Measurements from ENCODE around the gene EFCAB10.

Gene EFCAB10

GRCh38 chr7:105590793-105591192 lies 9.5 kb upstream of the EFCAB10 start:
- no peak for DNase-seq
- TF ChIP-seq, protein P1, sequence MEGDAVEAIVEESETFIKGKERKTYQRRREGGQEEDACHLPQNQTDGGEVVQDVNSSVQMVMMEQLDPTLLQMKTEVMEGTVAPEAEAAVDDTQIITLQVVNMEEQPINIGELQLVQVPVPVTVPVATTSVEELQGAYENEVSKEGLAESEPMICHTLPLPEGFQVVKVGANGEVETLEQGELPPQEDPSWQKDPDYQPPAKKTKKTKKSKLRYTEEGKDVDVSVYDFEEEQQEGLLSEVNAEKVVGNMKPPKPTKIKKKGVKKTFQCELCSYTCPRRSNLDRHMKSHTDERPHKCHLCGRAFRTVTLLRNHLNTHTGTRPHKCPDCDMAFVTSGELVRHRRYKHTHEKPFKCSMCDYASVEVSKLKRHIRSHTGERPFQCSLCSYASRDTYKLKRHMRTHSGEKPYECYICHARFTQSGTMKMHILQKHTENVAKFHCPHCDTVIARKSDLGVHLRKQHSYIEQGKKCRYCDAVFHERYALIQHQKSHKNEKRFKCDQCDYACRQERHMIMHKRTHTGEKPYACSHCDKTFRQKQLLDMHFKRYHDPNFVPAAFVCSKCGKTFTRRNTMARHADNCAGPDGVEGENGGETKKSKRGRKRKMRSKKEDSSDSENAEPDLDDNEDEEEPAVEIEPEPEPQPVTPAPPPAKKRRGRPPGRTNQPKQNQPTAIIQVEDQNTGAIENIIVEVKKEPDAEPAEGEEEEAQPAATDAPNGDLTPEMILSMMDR (IDR thresholded peaks at IDR 0.05): no peak
- H3K4me1 Mint-ChIP-seq: peaks cover 42% of the 10 kb centered on the region
- no peaks in the 10 kb centered on the region for H3K36me3 Mint-ChIP-seq (ENCODE audit: low read depth)
- no peak overlapping the region for H3K4me3 Mint-ChIP-seq
- H3K27ac Mint-ChIP-seq: no peak overlapping the region
- H3K9me3 Mint-ChIP-seq: no peaks in the 10 kb centered on the region
- peaks cover 12% of the 10 kb centered on the region for H3K27me3 Mint-ChIP-seq (ENCODE audit: low read depth, poor library complexity)

GRCh38 chr7:105589356-105590077 lies 8.2 kb upstream of the EFCAB10 start:
- Mint-ChIP-seq H3K27me3 (ENCODE audit: low read depth, poor library complexity) (peaks cover 12% of the 10 kb centered on the region), H3K36me3 (ENCODE audit: low read depth) (no peaks in the 10 kb centered on the region), H3K27ac (peak overlapping the region; percentile 80), H3K9me3 (peaks cover 5% of the 10 kb centered on the region), H3K4me3 (no peak overlapping the region), H3K4me1 (peaks cover 42% of the 10 kb centered on the region)
- TF ChIP-seq, protein P1 (IDR thresholded peaks at IDR 0.05): peak; percentile 54
- peak; percentile 35 for DNase-seq

DNA sequence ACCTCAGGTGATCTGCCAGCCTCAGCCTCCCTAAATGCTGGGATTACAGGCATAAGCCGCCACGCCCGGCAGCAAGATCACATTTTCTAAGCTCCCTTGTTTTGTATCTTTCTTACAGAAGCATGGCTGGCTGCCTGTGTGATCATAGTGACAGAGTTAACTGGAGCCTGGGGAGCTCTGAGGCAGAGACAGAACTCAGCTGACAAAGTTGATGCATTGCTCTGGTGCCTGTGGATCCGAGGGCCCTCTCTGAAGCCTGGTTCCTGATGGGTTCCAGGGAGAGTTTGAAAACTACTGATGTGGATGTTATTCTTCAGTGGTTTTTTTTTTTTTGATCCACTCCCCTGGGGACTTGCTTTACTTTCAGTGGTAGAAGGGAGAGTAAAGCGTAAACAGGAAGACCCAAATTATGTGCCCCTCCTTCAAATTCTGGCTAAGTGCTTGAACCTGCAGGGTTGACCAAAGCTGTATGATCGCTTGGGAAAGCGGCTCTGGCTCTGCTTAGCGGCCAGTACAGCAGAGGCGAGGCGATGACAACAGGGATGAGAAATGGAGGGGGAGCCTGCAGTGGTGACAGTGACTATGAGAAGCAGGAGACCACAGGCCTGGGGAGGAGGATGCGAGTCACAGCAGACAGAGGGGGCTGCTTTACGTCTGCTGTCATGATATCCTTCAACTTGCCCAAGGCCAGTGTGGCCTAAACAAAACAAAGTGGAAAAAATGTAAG lies 6.8 kb upstream of the EFCAB10 start:
- H3K9me3 Mint-ChIP-seq: peaks cover 13% of the 10 kb centered on the region
- DNase-seq: peak; percentile 22
- H3K4me3 Mint-ChIP-seq: no peak overlapping the region
- peaks cover 12% of the 10 kb centered on the region for H3K27me3 Mint-ChIP-seq (ENCODE audit: low read depth, poor library complexity)
- peaks cover 42% of the 10 kb centered on the region for H3K4me1 Mint-ChIP-seq
- H3K36me3 Mint-ChIP-seq (ENCODE audit: low read depth): no peaks in the 10 kb centered on the region
- TF ChIP-seq, protein P1 (IDR thresholded peaks at IDR 0.05): no peak
- peak overlapping the region; percentile 79 for H3K27ac Mint-ChIP-seq

DNA sequence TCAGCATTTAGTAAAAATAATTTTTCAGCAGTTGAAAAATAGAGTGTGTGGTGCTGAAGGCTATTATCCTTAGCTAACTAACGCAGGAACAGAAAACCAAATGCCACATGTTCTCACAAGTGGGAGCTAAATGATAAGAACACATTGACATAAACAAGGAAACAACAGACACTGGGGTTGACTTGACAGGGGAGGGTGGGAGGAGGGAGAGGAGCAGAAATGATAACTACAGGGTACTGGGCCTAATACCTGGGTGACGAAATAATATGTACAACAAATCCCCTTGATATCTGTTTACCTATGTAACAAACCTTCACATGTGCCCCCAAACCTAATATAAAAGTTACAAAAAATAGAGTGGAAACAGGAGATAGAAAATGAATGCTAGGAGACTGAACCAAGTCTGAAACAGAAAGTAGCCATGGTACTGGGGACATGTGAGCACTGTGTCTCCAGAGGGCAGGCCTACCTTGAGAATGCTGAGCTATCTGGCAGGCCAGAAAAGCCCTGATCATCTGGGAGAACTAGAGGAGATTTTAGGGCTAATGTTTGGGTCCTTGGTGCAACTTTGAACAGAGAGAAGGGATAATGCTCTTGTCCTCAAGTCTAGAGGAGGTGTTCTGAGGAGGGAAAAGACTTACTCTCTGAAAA lies 4.7 kb upstream of the EFCAB10 start:
- Mint-ChIP-seq H3K4me3 (no peak overlapping the region), H3K9me3 (peaks cover 17% of the 10 kb centered on the region), H3K27ac (peak overlapping the region; percentile 39), H3K36me3 (ENCODE audit: low read depth) (no peaks in the 10 kb centered on the region), H3K27me3 (ENCODE audit: low read depth, poor library complexity) (no peaks in the 10 kb centered on the region), H3K4me1 (peaks cover 49% of the 10 kb centered on the region)
- no peak for DNase-seq
- TF ChIP-seq, protein P1 (IDR thresholded peaks at IDR 0.05): no peak

DNA sequence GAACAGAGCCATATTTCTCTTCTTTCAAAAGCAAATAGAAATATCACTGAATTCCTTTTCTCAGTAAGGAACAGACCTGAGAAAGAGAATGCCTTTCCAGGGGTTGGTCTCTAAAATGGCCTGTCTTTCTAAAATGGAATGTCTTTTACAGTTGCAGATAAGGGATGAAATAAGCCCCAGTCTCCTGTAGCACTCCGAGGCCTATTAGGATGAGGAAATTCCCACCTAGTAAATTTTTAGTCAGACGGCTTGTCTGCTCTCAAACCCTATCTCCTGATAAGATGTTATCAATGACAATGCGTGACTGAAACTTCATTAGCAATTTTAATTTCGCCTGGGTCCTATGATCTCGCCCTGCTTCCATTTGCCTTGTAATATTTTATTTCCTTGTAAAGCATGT lies 2.9 kb upstream of the EFCAB10 start:
- Mint-ChIP-seq H3K27me3 (ENCODE audit: low read depth, poor library complexity) (peaks cover 4% of the 10 kb centered on the region), H3K36me3 (ENCODE audit: low read depth) (no peaks in the 10 kb centered on the region), H3K4me3 (no peak overlapping the region), H3K27ac (no peak overlapping the region), H3K4me1 (peaks cover 47% of the 10 kb centered on the region), H3K9me3 (peaks cover 17% of the 10 kb centered on the region)
- no peak for DNase-seq
- TF ChIP-seq, protein P1 (IDR thresholded peaks at IDR 0.05): no peak

Measured in nephron progenitor cell (in vitro differentiated cells).